ENCODE data around the gene UCHL1.
A peak's percentile ranks its signal among the peaks of the same experiment; 100 is the strongest.

UCHL1 gene

DNA sequence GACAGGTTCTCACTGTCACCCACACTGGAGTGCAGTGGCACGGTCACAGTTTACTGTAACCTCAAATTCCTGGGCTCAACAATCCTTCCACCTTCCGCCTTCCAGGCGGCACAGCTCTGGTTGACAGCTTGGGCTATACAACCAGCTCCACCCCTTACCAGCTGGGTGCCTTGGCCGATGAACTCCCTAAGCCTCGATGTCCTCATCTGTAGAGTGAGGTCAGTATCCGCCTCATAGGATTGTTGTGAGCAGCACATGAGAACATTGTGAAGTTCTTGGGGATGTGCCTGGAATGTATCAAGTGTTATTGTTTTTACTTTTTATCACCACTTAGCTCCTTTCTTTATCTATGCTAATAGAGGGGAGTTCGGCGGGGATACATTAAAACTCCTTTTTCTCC is 23.3 kb downstream of the UCHL1 start:
- H2AFZ ChIP-seq (ENCODE audit: low read length) = no peak overlapping the region
- no peaks in the 10 kb centered on the region for H3K9me2 ChIP-seq (replicated peaks; ENCODE audit: insufficient read depth, low read length)
- H3F3A ChIP-seq (ENCODE audit: insufficient read depth, low read length) = no peaks in the 10 kb centered on the region
- no peak overlapping the region for H3K4me2 ChIP-seq (ENCODE audit: low read depth, low read length)
- H4K20me1 ChIP-seq (ENCODE audit: insufficient read depth, low read length) = no peaks in the 10 kb centered on the region
- H3K4me3 ChIP-seq (ENCODE audit: low read length) = no peak overlapping the region
- no peaks in the 10 kb centered on the region for H3K79me2 ChIP-seq (ENCODE audit: low read length)
- no peaks in the 10 kb centered on the region for H3K27me3 ChIP-seq (replicated peaks; ENCODE audit: insufficient read depth, low read length)
- no peak for DNase-seq
- TF ChIP-seq EZH2 (optimal IDR thresholded peaks at IDR 0.05; ENCODE audit: low read depth, low read length) (no peak), EZH2phosphoT487 (IDR thresholded peaks at IDR 0.05; ENCODE audit: low read length) (no peak), CTCF (IDR thresholded peaks at IDR 0.05; ENCODE audit: low read length) (no peak)
- no peak overlapping the region for H3K27ac ChIP-seq (ENCODE audit: low read length)
- H3K9me3 ChIP-seq (replicated peaks; ENCODE audit: insufficient read depth, low read length) = no peaks in the 10 kb centered on the region
- H3K9ac ChIP-seq (ENCODE audit: low read length) = no peak overlapping the region
- H3K4me1 ChIP-seq (ENCODE audit: low read length) = no peaks in the 10 kb centered on the region
- H3K36me3 ChIP-seq (replicated peaks; ENCODE audit: insufficient read depth, low read length) = no peaks in the 10 kb centered on the region

GRCh38 chr4:41281038-41281634 is 24.4 kb downstream of the UCHL1 start:
- no peaks in the 10 kb centered on the region for H3K27me3 ChIP-seq (replicated peaks; ENCODE audit: insufficient read depth, low read length)
- no peaks in the 10 kb centered on the region for H3K9me3 ChIP-seq (replicated peaks; ENCODE audit: insufficient read depth, low read length)
- no peaks in the 10 kb centered on the region for H3K36me3 ChIP-seq (replicated peaks; ENCODE audit: insufficient read depth, low read length)
- H3K4me2 ChIP-seq (ENCODE audit: low read depth, low read length) = no peak overlapping the region
- TF ChIP-seq EZH2phosphoT487 (IDR thresholded peaks at IDR 0.05; ENCODE audit: low read length) = no peak
- TF ChIP-seq CTCF (IDR thresholded peaks at IDR 0.05; ENCODE audit: low read length) = peak; percentile 90
- H3K9me2 ChIP-seq (replicated peaks; ENCODE audit: insufficient read depth, low read length) = no peaks in the 10 kb centered on the region
- no peaks in the 10 kb centered on the region for H4K20me1 ChIP-seq (ENCODE audit: insufficient read depth, low read length)
- H3K4me1 ChIP-seq (ENCODE audit: low read length) = no peaks in the 10 kb centered on the region
- no peak overlapping the region for H3K9ac ChIP-seq (ENCODE audit: low read length)
- H3K4me3 ChIP-seq (ENCODE audit: low read length) = no peak overlapping the region
- no peak overlapping the region for H2AFZ ChIP-seq (ENCODE audit: low read length)
- H3K79me2 ChIP-seq (ENCODE audit: low read length) = no peaks in the 10 kb centered on the region
- no peaks in the 10 kb centered on the region for H3F3A ChIP-seq (ENCODE audit: insufficient read depth, low read length)
- no peak overlapping the region for H3K27ac ChIP-seq (ENCODE audit: low read length)
- DNase-seq = peak; percentile 74

GRCh38 chr4:41282366-41282765 is 25.6 kb downstream of the UCHL1 start:
- no peaks in the 10 kb centered on the region for H4K20me1 ChIP-seq (ENCODE audit: insufficient read depth, low read length)
- no peaks in the 10 kb centered on the region for H3K36me3 ChIP-seq (replicated peaks; ENCODE audit: insufficient read depth, low read length)
- no peaks in the 10 kb centered on the region for H3K27me3 ChIP-seq (replicated peaks; ENCODE audit: insufficient read depth, low read length)
- no peak overlapping the region for H3K4me3 ChIP-seq (ENCODE audit: low read length)
- H2AFZ ChIP-seq (ENCODE audit: low read length) = no peak overlapping the region
- no peak overlapping the region for H3K27ac ChIP-seq (ENCODE audit: low read length)
- no peak overlapping the region for H3K4me2 ChIP-seq (ENCODE audit: low read depth, low read length)
- no peak overlapping the region for H3K9ac ChIP-seq (ENCODE audit: low read length)
- H3F3A ChIP-seq (ENCODE audit: insufficient read depth, low read length) = no peaks in the 10 kb centered on the region
- H3K9me3 ChIP-seq (replicated peaks; ENCODE audit: insufficient read depth, low read length) = no peaks in the 10 kb centered on the region
- no peaks in the 10 kb centered on the region for H3K4me1 ChIP-seq (ENCODE audit: low read length)
- H3K9me2 ChIP-seq (replicated peaks; ENCODE audit: insufficient read depth, low read length) = no peaks in the 10 kb centered on the region
- DNase-seq = no peak
- no peak for TF ChIP-seq EZH2phosphoT487 (IDR thresholded peaks at IDR 0.05; ENCODE audit: low read length)
- TF ChIP-seq EZH2 (optimal IDR thresholded peaks at IDR 0.05; ENCODE audit: low read depth, low read length) = no peak
- no peak for TF ChIP-seq CTCF (IDR thresholded peaks at IDR 0.05; ENCODE audit: low read length)
- no peaks in the 10 kb centered on the region for H3K79me2 ChIP-seq (ENCODE audit: low read length)
